ENCODE measurements around the gene LCNL1.

DNA sequence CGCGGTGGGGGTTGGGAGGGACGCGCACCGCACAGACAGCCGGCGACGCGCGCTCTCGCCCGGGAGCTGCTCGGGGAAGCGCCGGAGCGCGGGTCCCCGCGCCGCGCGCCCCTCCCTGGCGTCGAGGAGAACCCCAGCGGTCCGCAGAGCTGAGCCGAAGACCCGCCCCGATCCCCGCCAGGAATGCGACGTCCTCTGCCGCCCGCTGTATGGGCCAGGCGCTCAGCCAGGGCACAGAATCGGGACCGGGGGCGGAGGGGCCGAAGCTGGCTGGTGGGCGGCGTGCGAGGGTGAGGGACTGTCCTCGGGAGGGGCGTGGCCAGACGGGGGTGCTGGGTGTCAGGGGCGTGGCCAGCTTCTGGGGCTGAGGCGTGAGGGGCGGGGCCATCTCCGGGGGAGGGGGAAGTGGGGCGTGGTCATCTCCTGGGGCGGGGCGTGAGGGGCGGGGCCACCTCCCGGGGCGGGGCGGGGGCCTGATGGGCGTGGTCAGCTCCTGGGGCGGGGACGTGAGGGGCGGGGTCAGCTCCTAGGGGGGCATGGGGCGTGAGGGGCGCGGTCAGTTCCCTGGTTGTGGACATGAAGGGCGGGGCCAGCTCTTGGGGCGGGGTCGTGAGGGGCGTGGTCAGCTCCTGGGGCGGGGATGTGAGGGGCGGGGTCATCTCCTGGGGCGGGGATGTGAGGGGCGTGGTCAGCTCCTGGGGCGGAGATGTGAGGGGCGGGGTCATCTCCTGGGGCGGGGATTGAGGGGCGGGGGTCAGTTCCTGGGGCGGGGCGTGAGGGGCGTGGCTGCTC is 4.5 kb upstream of the LCNL1 start:
- TF ChIP-seq, protein P1, sequence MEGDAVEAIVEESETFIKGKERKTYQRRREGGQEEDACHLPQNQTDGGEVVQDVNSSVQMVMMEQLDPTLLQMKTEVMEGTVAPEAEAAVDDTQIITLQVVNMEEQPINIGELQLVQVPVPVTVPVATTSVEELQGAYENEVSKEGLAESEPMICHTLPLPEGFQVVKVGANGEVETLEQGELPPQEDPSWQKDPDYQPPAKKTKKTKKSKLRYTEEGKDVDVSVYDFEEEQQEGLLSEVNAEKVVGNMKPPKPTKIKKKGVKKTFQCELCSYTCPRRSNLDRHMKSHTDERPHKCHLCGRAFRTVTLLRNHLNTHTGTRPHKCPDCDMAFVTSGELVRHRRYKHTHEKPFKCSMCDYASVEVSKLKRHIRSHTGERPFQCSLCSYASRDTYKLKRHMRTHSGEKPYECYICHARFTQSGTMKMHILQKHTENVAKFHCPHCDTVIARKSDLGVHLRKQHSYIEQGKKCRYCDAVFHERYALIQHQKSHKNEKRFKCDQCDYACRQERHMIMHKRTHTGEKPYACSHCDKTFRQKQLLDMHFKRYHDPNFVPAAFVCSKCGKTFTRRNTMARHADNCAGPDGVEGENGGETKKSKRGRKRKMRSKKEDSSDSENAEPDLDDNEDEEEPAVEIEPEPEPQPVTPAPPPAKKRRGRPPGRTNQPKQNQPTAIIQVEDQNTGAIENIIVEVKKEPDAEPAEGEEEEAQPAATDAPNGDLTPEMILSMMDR (IDR thresholded peaks at IDR 0.05): no peak
- no peak for TF ChIP-seq ZFX (IDR thresholded peaks at IDR 0.05; ENCODE audit: borderline replicate concordance)
